ENCODE results near the gene PPP1R15A.
"Not testable (repeated sequence)": the region's sequence is repeated elsewhere in the genome, so short reads cannot be mapped to it uniquely, and the experiment has no call there.

Gene PPP1R15A

GRCh38 chr19:48881741-48882657 lies 9.8 kb downstream of the PPP1R15A start:
- no peak for DNase-seq

- no peak for DNase-seq
Observed at GRCh38 chr19:48883726-48884125, 11.5 kb downstream of the PPP1R15A start.

- DNase-seq: no peak
Observed at GRCh38 chr19:48887861-48888612, 15.8 kb downstream of the PPP1R15A start.

- DNase-seq: not testable (repeated sequence)
Observed at GRCh38 chr19:48889496-48889895, 17.3 kb downstream of the PPP1R15A start.

GRCh38 chr19:48890551-48890950 lies 18.3 kb downstream of the PPP1R15A start:
- no peak for DNase-seq

GRCh38 chr19:48895226-48895625 lies 23.0 kb downstream of the PPP1R15A start:
- no peak for DNase-seq

- DNase-seq: no peak
Observed at GRCh38 chr19:48896191-48896720, 24.0 kb downstream of the PPP1R15A start.

- no peak for DNase-seq
Observed at GRCh38 chr19:48897181-48897580, 25.0 kb downstream of the PPP1R15A start.

GRCh38 chr19:48899386-48899749 lies 27.1 kb downstream of the PPP1R15A start:
- not testable (repeated sequence) for DNase-seq

- DNase-seq: peak; percentile 87
Observed at GRCh38 chr19:48899781-48900476, 27.7 kb downstream of the PPP1R15A start, which contains the start of gene NUCB1. NUCB1 (plus strand) TSS chr19:48900312; CDS start chr19:48900797, 485 bp downstream.

- DNase-seq: no peak
Observed at GRCh38 chr19:48900477-48901406, 28.5 kb downstream of the PPP1R15A start.

GRCh38 chr19:48902291-48902690 lies 30.1 kb downstream of the PPP1R15A start:
- not testable (repeated sequence) for DNase-seq

GRCh38 chr19:48903788-48904187 lies 31.6 kb downstream of the PPP1R15A start:
- not testable (repeated sequence) for DNase-seq

- no peak for DNase-seq
Observed at GRCh38 chr19:48905664-48906063, 33.4 kb downstream of the PPP1R15A start.

GRCh38 chr19:48906324-48906723 lies 34.1 kb downstream of the PPP1R15A start:
- no peak for DNase-seq

- DNase-seq: no peak
Observed at GRCh38 chr19:48907671-48908070, 35.5 kb downstream of the PPP1R15A start.

- DNase-seq: not testable (repeated sequence)
Observed at GRCh38 chr19:48909424-48910077, 37.3 kb downstream of the PPP1R15A start.

GRCh38 chr19:48910803-48911202 lies 38.6 kb downstream of the PPP1R15A start:
- DNase-seq: no peak

GRCh38 chr19:48913114-48913889 lies 41.1 kb downstream of the PPP1R15A start:
- no peak for DNase-seq

GRCh38 chr19:48914181-48914580 lies 42.0 kb downstream of the PPP1R15A start:
- DNase-seq: no peak
